ENCODE measurements around the gene VPS37C.

DNA sequence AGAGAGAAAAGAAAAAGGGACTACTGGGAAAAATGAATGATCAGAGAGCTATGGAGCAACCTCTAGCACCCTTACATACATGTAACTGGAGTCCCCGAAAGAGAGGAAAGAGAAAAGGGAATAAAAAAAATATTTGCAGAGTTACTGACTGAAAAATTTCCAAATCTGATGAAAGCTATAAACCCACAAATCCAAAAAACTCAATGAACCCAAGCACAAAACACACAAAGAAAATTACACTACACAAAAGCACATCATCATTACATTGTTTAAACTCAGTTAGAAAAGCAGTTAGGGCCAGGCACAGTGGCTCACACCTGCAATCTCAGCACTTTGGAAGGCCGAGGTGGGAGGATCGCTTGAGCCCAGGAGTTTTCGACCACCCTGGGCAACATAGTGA, 6.7 kb downstream of the VPS37C start:
- TF ChIP-seq, protein P1, sequence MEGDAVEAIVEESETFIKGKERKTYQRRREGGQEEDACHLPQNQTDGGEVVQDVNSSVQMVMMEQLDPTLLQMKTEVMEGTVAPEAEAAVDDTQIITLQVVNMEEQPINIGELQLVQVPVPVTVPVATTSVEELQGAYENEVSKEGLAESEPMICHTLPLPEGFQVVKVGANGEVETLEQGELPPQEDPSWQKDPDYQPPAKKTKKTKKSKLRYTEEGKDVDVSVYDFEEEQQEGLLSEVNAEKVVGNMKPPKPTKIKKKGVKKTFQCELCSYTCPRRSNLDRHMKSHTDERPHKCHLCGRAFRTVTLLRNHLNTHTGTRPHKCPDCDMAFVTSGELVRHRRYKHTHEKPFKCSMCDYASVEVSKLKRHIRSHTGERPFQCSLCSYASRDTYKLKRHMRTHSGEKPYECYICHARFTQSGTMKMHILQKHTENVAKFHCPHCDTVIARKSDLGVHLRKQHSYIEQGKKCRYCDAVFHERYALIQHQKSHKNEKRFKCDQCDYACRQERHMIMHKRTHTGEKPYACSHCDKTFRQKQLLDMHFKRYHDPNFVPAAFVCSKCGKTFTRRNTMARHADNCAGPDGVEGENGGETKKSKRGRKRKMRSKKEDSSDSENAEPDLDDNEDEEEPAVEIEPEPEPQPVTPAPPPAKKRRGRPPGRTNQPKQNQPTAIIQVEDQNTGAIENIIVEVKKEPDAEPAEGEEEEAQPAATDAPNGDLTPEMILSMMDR (IDR thresholded peaks at IDR 0.05): no peak
- no peak for TF ChIP-seq EP300 (IDR thresholded peaks at IDR 0.05)

Measured in upper lobe of left lung (tissue), 4 donors.